SK-N-SH (cell line): ENCODE data around the gene OCA2. TPM values are rescaled to one million over a fixed set of nuclear protein-coding genes. Genes with fewer than 3 reads are reported as not detected.

Experiments used
- CTCF ChIA-PET: fragments of 300-600, 350-600 bp; formaldehyde crosslinking; extraction: SDS; loops from one replicate; lab custom pipeline; 2021; lab: Yijun Ruan, JAX
- POLR2A ChIA-PET: fragments of 350-600 bp; sonication (Branson Sonifier 250); formaldehyde crosslinking; extraction: SDS; loops from one replicate; lab custom pipeline; 2020; ENCODE audit warnings: antibody characterized with exemption, inconsistent platforms; lab: Yijun Ruan, JAX
- DNase-seq: peaks from one replicate; pipeline ENCODE4 v3.0.0; 2012
- H2AFZ ChIP-seq: fragments of 200-600 bp; sonication (generic); 2 replicates; pipeline ENCODE4 v1.8.1; 2016; ENCODE audit warnings: antibody characterized with exemption, mild to moderate bottlenecking, low read depth
- H3F3A ChIP-seq: fragments of 200-600 bp; sonication (generic); replicated peaks from 2 replicates; pipeline ENCODE3; 2016; ENCODE audit warnings: antibody characterized with exemption, mild to moderate bottlenecking; ENCODE audit not compliant: insufficient read depth
- H3K27ac ChIP-seq, 2 experiments: fragments of 200-500 bp in 1 of 2; fragments of 200-600 bp in 1 of 2; sonication (Bioruptor generic) in 1 of 2; sonication (generic), shearing (Covaris generic) in 1 of 2; 2 replicates each; pipeline versions ENCODE4 v1.5.1 to v1.6.1; 2014 to 2016; ENCODE audit warnings: low read depth in 2 of 2, inconsistent platforms in 1 of 2, low read length in 1 of 2, mild to moderate bottlenecking in 1 of 2, mixed read lengths in 1 of 2
- H3K27me3 ChIP-seq: fragments of 200-600 bp; sonication (generic), shearing (Covaris generic); 2 replicates; pipeline ENCODE4 v1.6.1; 2016; ENCODE audit warnings: mixed run types; ENCODE audit not compliant: insufficient read depth
- H3K36me3 ChIP-seq, 2 experiments: fragments of 200-500 bp in 1 of 2; fragments of 200-600 bp in 1 of 2; sonication (Bioruptor generic) in 1 of 2; sonication (generic) in 1 of 2; replicated peaks in 1 of 2; 2 replicates each; pipeline versions ENCODE3 to v1.5.1; 2014 to 2016; ENCODE audit warnings: low read length in 1 of 2, mild to moderate bottlenecking in 1 of 2; ENCODE audit not compliant: insufficient read depth in 2 of 2, control insufficient read depth in 1 of 2
- H3K4me1 ChIP-seq, 2 experiments: fragments of 200-500 bp in 1 of 2; fragments of 200-600 bp in 1 of 2; sonication (Bioruptor generic) in 1 of 2; sonication (generic), shearing (Covaris generic) in 1 of 2; 2 replicates each; pipeline versions ENCODE4 v1.5.1 to v1.6.1; 2014 to 2016; ENCODE audit warnings: low read depth in 1 of 2, low read length in 1 of 2, mixed run types in 1 of 2; ENCODE audit not compliant: insufficient read depth in 2 of 2, control insufficient read depth in 1 of 2
- H3K4me2 ChIP-seq: fragments of 200-600 bp; sonication (generic), shearing (Covaris generic); 2 replicates; pipeline ENCODE4 v1.6.1; 2017; ENCODE audit warnings: mixed run types
- H3K4me3 ChIP-seq, 2 experiments: fragments of 200-500 bp in 1 of 2; fragments of 200-600 bp in 1 of 2; sonication (Bioruptor generic) in 1 of 2; sonication (generic), shearing (Covaris generic) in 1 of 2; 2 replicates each; pipeline versions ENCODE4 v1.5.1 to v1.8.1; 2014 to 2016; ENCODE audit warnings: low read depth in 2 of 2, inconsistent platforms in 1 of 2, low read length in 1 of 2, mild to moderate bottlenecking in 1 of 2, mixed read lengths in 1 of 2, moderate library complexity in 1 of 2
- H3K79me2 ChIP-seq: fragments of 200-600 bp; sonication (generic); 2 replicates; pipeline ENCODE4 v1.8.1; 2017; ENCODE audit warnings: mild to moderate bottlenecking; ENCODE audit not compliant: insufficient read depth
- H3K9ac ChIP-seq: fragments of 200-600 bp; sonication (generic); 2 replicates; pipeline ENCODE4 v1.6.1; 2017; ENCODE audit warnings: mixed run types
- H3K9me2 ChIP-seq: fragments of 200-600 bp; sonication (generic); 2 replicates; pipeline ENCODE4 v1.6.1; 2017; ENCODE audit warnings: mixed run types
- H3K9me3 ChIP-seq: fragments of 200-600 bp; sonication (generic); 2 replicates; pipeline ENCODE4 v1.6.1; 2017; ENCODE audit warnings: mixed run types, mild to moderate bottlenecking, moderate library complexity
- H4K20me1 ChIP-seq: fragments of 200-600 bp; sonication (generic); 2 replicates; pipeline ENCODE4 v1.6.1; 2017; ENCODE audit warnings: mild to moderate bottlenecking, mixed run types; ENCODE audit not compliant: insufficient read depth
- CHD2 ChIP-seq: fragments of 150-350 bp; IDR thresholded peaks from 2 replicates; pipeline ENCODE4 v1.6.1; 2018; ENCODE audit warnings: low read length; ENCODE audit not compliant: partially characterized antibody
- ELF1 ChIP-seq: IDR thresholded peaks from 2 replicates; pipeline ENCODE4 v1.4.0; 2012
- EP300 ChIP-seq, 2 experiments: IDR thresholded peaks; 2 replicates each; pipeline versions ENCODE4 v1.4.0 to v1.6.1; 2012; ENCODE audit warnings: borderline replicate concordance in 1 of 2, low read depth in 1 of 2, low read length in 1 of 2
- FOSL2 ChIP-seq: IDR thresholded peaks from 2 replicates; pipeline ENCODE4 v1.4.0; 2012; ENCODE audit warnings: low read depth, mild to moderate bottlenecking, moderate library complexity, borderline replicate concordance
- GABPA ChIP-seq: IDR thresholded peaks from 2 replicates; pipeline ENCODE4 v1.4.0; 2012; ENCODE audit warnings: low read depth, mild to moderate bottlenecking
- GATA2 ChIP-seq: sonication (generic); formaldehyde crosslinking; IDR thresholded peaks from 2 replicates; pipeline ENCODE4 v1.5.0; 2020; ENCODE audit warnings: mild to moderate bottlenecking, missing genetic modification reagents
- JUND ChIP-seq: IDR thresholded peaks from 2 replicates; pipeline ENCODE4 v1.4.0; 2012
- MEF2A ChIP-seq: IDR thresholded peaks from 2 replicates; pipeline ENCODE4 v1.4.0; 2012; ENCODE audit warnings: low read depth, borderline replicate concordance
- NRF1 ChIP-seq: IDR thresholded peaks from 2 replicates; pipeline ENCODE4 v1.6.1; 2012; ENCODE audit warnings: low read depth, mild to moderate bottlenecking, low read length
- POLR2AphosphoS5 ChIP-seq: IDR thresholded peaks from 2 replicates; pipeline ENCODE4 v1.6.1; 2012; ENCODE audit warnings: low read depth, low read length
- RAD21 ChIP-seq: IDR thresholded peaks from 2 replicates; pipeline ENCODE4 v1.6.1; 2012; ENCODE audit warnings: mild to moderate bottlenecking, low read length
- RCOR1 ChIP-seq: fragments of 150-350 bp; IDR thresholded peaks from 2 replicates; pipeline ENCODE4 v1.6.1; 2017; ENCODE audit warnings: antibody characterized with exemption, low read length
- RFX5 ChIP-seq: IDR thresholded peaks from 2 replicates; pipeline ENCODE4 v1.6.1; 2012; ENCODE audit warnings: mild to moderate bottlenecking, improper control_type of control experiment, low read length
- RXRA ChIP-seq: IDR thresholded peaks from 2 replicates; pipeline ENCODE4 v1.4.0; 2012; ENCODE audit warnings: low read depth, mild to moderate bottlenecking, borderline replicate concordance
- TAF1 ChIP-seq: IDR thresholded peaks from 2 replicates; pipeline ENCODE4 v1.6.1; 2012; ENCODE audit warnings: low read depth, mild to moderate bottlenecking, low read length, moderate library complexity, borderline replicate concordance
- TCF12 ChIP-seq: IDR thresholded peaks from 2 replicates; pipeline ENCODE4 v1.4.0; 2012
- USF1 ChIP-seq: IDR thresholded peaks from 2 replicates; pipeline ENCODE4 v1.4.0; 2012; ENCODE audit warnings: low read depth, borderline replicate concordance
- WGBS: methylation state at CpG from one replicate; pipeline ENCODE4 v1.1.6; 2017; ENCODE audit warnings: low lambda C conversion rate; 5-methylcytosine and 5-hydroxymethylcytosine counted together
- polyA plus RNA-seq, 3 experiments: library from polyadenylated mRNA; depleted of rRNA; stranded (reverse); fragments of >200 nt; gene quantifications; 2 replicates each; pipeline ENCODE4 v1.2.3, GENCODE V29; 2012
- TF ChIP-seq, protein P1 (sequence below): IDR thresholded peaks from 2 replicates; pipeline ENCODE4; 2012

OCA2 gene
- polyA plus RNA-seq, 1 of the 3 experiments (the other 2 are of a cell fraction): 0.16 TPM

DNA sequence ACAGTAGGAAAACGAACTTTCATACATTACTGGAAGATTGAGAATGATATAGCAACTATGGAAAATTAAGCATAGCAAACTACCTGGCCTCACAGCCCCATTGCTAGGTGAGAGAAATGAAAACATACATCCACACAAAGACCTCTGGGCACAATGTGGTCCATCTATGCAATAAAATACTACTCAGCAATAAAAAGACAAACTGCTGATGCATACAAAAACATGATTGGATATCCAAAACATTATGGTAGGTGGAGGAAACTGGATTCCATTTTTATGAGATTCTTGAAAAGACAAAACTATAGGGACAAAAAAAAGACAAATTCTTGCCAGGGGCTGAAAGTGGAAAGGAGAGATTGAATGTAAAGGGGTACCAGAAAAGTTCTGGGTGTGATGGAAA is 308.8 kb downstream of the OCA2 start (continued):
- TF ChIP-seq TAF1: no peak
- TF ChIP-seq RAD21: no peak
- TF ChIP-seq RFX5: no peak
- TF ChIP-seq, protein P1, sequence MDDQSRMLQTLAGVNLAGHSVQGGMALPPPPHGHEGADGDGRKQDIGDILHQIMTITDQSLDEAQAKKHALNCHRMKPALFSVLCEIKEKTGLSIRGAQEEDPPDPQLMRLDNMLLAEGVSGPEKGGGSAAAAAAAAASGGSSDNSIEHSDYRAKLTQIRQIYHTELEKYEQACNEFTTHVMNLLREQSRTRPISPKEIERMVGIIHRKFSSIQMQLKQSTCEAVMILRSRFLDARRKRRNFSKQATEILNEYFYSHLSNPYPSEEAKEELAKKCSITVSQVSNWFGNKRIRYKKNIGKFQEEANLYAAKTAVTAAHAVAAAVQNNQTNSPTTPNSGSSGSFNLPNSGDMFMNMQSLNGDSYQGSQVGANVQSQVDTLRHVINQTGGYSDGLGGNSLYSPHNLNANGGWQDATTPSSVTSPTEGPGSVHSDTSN: no peak
- no peak for TF ChIP-seq GABPA
- TF ChIP-seq TCF12: no peak
- TF ChIP-seq RCOR1: no peak
- TF ChIP-seq ELF1: no peak

DNA sequence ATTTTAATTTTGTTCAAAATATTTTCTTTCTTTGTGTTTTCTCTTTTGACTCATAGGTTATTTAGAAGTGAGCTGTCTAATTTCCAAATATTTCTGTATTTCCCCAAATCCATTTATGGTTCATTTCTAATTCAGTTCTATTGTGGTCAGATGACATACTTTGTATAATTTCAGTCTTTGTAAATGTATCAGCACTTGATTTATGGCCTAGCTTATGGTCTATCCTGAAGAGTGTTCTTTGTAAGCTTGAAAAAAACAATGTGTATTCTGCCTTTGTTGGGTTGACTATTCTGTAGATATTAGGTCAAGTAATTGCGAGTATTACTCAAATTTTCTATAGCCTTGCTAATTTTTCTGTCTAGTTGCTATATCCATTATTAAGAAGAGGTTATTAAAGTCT is 311.2 kb downstream of the OCA2 start:
- Histone ChIP-seq H3K36me3 (no peaks in the 10 kb centered on the region), H4K20me1 (no peaks in the 10 kb centered on the region), H3K4me2 (no peak overlapping the region), H3K27me3 (no peaks in the 10 kb centered on the region), H2AFZ (no peak overlapping the region), H3F3A (no peaks in the 10 kb centered on the region), H3K9me3 (0 out of 2 replicates have a peak, but pooled peaks cover 3% of the 10 kb centered on the region), H3K79me2 (no peaks in the 10 kb centered on the region), H3K4me1 (no peaks in the 10 kb centered on the region; a peak in 1 of 4 replicates), H3K27ac (no peak overlapping the region), H3K9me2 (no peaks in the 10 kb centered on the region), H3K9ac (no peak overlapping the region), H3K4me3 (no peak overlapping the region)
- WGBS: 30% methylated on average over 1 of the region's 1 CpG
- POLR2A ChIA-PET: no interaction called here
- CTCF ChIA-PET: no interaction called here
- no peak for DNase-seq
- TF ChIP-seq JUND (no peak), NRF1 (no peak), MEF2A (no peak), RXRA (no peak), GATA2 (CRISPR knock-in tag) (no peak), CHD2 (no peak)

- DNase-seq: no peak
- Histone ChIP-seq H3K4me1 (no peaks in the 10 kb centered on the region; a peak in 1 of 4 replicates), H2AFZ (no peak overlapping the region), H4K20me1 (no peaks in the 10 kb centered on the region), H3K4me2 (no peak overlapping the region), H3K9ac (no peak overlapping the region), H3F3A (no peaks in the 10 kb centered on the region), H3K9me2 (no peaks in the 10 kb centered on the region), H3K36me3 (no peaks in the 10 kb centered on the region), H3K4me3 (no peak overlapping the region), H3K27me3 (no peaks in the 10 kb centered on the region), H3K27ac (no peak overlapping the region), H3K79me2 (no peaks in the 10 kb centered on the region), H3K9me3 (0 out of 2 replicates have a peak, but pooled peaks cover 3% of the 10 kb centered on the region)
- ChIA-PET POLR2A (no interaction called here), CTCF (no interaction called here)
- TF ChIP-seq, protein P1: no peak
- TF ChIP-seq MEF2A: no peak
- TF ChIP-seq POLR2AphosphoS5: no peak
- no peak for TF ChIP-seq EP300 (IDR thresholded peaks at IDR 0.05; ENCODE audit: borderline replicate concordance in 1 of 2, low read depth in 1 of 2, low read length in 1 of 2)
- TF ChIP-seq RXRA: no peak
- no peak for TF ChIP-seq FOSL2
- no peak for TF ChIP-seq JUND
- no peak for TF ChIP-seq CHD2
- TF ChIP-seq ELF1: no peak
- TF ChIP-seq USF1: no peak
- no peak for TF ChIP-seq GATA2 (CRISPR knock-in tag)
- WGBS: 30% methylated on average over 6 of the region's 6 CpGs
Measured at GRCh38 chr15:27784107-27784506, 315.0 kb downstream of the OCA2 start.
